Ectodermal cell (in vitro differentiated cells): ENCODE data around the gene CHST4.
"Not testable (repeated sequence)": the region's sequence is repeated elsewhere in the genome, so short reads cannot be mapped to it uniquely, and the experiment has no call there.

ENCODE experiments used
- H3K27ac ChIP-seq: 2 replicates; pipeline ENCODE4 v1.7.0; 2013; ENCODE audit warnings: mild to moderate bottlenecking, low read depth, low read length; ENCODE audit not compliant: insufficient read depth, poor library complexity, severe bottlenecking
- H3K27me3 ChIP-seq: 2 replicates; pipeline ENCODE4 v1.7.0; 2013; ENCODE audit warnings: mild to moderate bottlenecking, low read length; ENCODE audit not compliant: insufficient read depth, control insufficient read depth, poor library complexity, severe bottlenecking
- H3K36me3 ChIP-seq: one replicate; pipeline ENCODE4 v1.7.0; 2013; ENCODE audit warnings: low read length; ENCODE audit not compliant: control insufficient read depth, insufficient read depth
- H3K4me1 ChIP-seq: one replicate; pipeline ENCODE4 v1.7.0; 2013; ENCODE audit warnings: low read length; ENCODE audit not compliant: control insufficient read depth, insufficient read depth
- H3K4me3 ChIP-seq: 2 replicates; pipeline ENCODE4 v1.7.0; 2013; ENCODE audit warnings: low read depth, low read length, control low read depth; ENCODE audit not compliant: insufficient read depth
- H3K9me3 ChIP-seq: 2 replicates; pipeline ENCODE4 v1.7.0; 2013; ENCODE audit warnings: mild to moderate bottlenecking, low read length, moderate library complexity; ENCODE audit not compliant: control insufficient read depth
- WGBS, 2 experiments: methylation state at CpG; one replicate each; pipeline ENCODE4 v1.1.7; 2013; ENCODE audit warnings: missing lambda C conversion rate in 2 of 2; 5-methylcytosine and 5-hydroxymethylcytosine counted together

CHST4 gene

GRCh38 chr16:71493213-71493612, 33.0 kb upstream of the CHST4 start:
- Histone ChIP-seq H3K4me1 (no peaks in the 10 kb centered on the region), H3K4me3 (no peak overlapping the region), H3K27me3 (peaks cover 3% of the 10 kb centered on the region), H3K36me3 (no peaks in the 10 kb centered on the region), H3K9me3 (no peaks in the 10 kb centered on the region), H3K27ac (no peak overlapping the region)
- WGBS, 2 experiments, result 72 to 80% methylated on average over 3 of the region's 3 CpGs

DNA sequence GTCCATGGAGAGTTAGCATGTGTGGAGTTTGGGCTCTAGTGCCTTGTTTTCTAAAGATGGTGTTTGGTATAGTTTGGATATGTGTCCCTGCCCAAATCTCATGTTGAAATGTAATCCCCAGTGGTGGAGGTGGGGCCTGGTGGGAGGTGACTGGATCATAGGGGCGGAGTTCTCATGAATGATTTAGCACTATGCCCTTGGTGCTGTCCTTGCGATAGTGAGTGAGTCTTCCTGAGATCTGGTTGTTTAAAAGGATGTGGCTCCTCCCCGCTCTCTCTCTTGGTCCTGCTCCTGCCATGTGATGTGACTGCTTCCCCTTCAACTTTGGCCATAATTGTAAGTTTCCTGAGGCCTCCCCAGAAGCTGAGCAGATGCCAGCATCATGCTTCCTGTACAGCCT, 28.2 kb upstream of the CHST4 start:
- Histone ChIP-seq H3K4me3 (no peak overlapping the region), H3K27ac (no peak overlapping the region), H3K36me3 (no peaks in the 10 kb centered on the region), H3K4me1 (no peaks in the 10 kb centered on the region), H3K9me3 (no peaks in the 10 kb centered on the region), H3K27me3 (no peaks in the 10 kb centered on the region)
- 89 to 95% methylated on average over 3 of the region's 3 CpGs for WGBS, 2 experiments

DNA sequence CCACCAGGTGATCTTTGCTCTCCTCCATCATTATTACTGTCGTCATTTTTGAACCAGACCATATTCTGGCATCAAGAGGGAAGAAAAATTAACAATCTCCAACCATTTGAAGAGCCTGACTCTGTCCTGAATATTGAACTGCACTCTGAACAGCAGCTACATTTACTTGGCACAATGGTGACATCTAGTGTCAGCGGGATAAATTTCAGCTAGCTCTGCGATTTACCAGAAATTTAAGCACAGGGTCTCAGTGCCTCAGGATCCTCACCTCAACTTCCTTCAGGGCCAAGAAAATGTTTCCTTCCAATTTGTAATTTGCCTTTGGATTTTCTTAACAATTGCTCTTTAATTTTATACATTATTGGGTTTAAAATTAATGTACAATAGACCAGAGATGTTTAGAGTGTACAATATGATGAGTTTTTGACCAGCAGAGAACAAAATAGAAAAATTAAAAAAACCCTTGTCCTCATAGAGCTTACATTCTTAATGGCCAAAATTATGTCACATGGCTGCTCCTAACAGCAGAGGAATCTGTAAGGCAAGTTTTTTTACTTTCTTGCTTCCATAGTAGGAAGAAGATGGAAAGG, 26.4 kb upstream of the CHST4 start:
- H3K27ac ChIP-seq, result no peak overlapping the region
- 2 to 3% methylated on average over 3 of the region's 3 CpGs for WGBS, 2 experiments

DNA sequence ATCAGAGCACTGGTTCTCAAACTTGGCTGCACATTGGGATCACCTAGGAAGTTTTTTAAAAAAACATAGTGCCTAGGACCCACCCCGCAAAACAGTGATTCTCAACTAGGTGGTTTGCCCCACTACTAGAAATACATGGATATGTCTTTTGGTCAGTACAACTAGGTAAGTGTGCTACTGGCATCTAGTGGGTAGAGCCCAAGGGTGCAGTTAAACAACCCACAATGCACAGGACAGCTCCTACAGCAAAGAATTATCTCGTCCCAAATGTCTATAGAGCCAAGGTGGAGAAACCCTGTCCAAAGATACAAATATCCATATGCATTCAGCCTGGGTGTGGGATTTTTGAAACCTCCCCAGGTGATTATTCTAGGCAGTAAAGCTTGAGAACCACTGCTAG, 25.3 kb upstream of the CHST4 start:
- Histone ChIP-seq H3K27me3 (no peaks in the 10 kb centered on the region), H3K4me3 (no peak overlapping the region), H3K4me1 (no peaks in the 10 kb centered on the region), H3K36me3 (no peaks in the 10 kb centered on the region), H3K9me3 (no peaks in the 10 kb centered on the region), H3K27ac (no peak overlapping the region)
- 83 to 88% methylated on average over 2 of the region's 2 CpGs for WGBS, 2 experiments

More for the DNA sequence above, 26.4 kb upstream of the CHST4 start:
- Histone ChIP-seq H3K4me3 (no peak overlapping the region), H3K27me3 (no peaks in the 10 kb centered on the region), H3K36me3 (no peaks in the 10 kb centered on the region), H3K4me1 (no peaks in the 10 kb centered on the region), H3K9me3 (no peaks in the 10 kb centered on the region)

GRCh38 chr16:71501547-71501946, 24.7 kb upstream of the CHST4 start:
- Histone ChIP-seq H3K27ac (no peak overlapping the region), H3K27me3 (no peaks in the 10 kb centered on the region), H3K9me3 (no peaks in the 10 kb centered on the region), H3K4me3 (no peak overlapping the region), H3K4me1 (no peaks in the 10 kb centered on the region), H3K36me3 (no peaks in the 10 kb centered on the region)
- WGBS, 2 experiments, result 75 to 86% methylated on average over 3 of the region's 3 CpGs

GRCh38 chr16:71504051-71504450, 22.2 kb upstream of the CHST4 start:
- not testable (repeated sequence) for H3K36me3 ChIP-seq, H3K9me3 ChIP-seq, H3K4me3 ChIP-seq, H3K27me3 ChIP-seq, H3K27ac ChIP-seq, H3K4me1 ChIP-seq
- WGBS, 2 experiments, result 76 to 83% methylated on average over 7 of the region's 7 CpGs

GRCh38 chr16:71504901-71505300, 21.3 kb upstream of the CHST4 start:
- no peak overlapping the region for H3K4me3 ChIP-seq
- H3K36me3 ChIP-seq, result no peaks in the 10 kb centered on the region
- no peak overlapping the region for H3K27ac ChIP-seq
- no peaks in the 10 kb centered on the region for H3K27me3 ChIP-seq
- H3K4me1 ChIP-seq, result no peaks in the 10 kb centered on the region
- WGBS, 2 experiments, result 88 to 93% methylated on average over 5 of the region's 5 CpGs
- no peaks in the 10 kb centered on the region for H3K9me3 ChIP-seq

- Histone ChIP-seq H3K9me3 (no peaks in the 10 kb centered on the region), H3K36me3 (no peaks in the 10 kb centered on the region), H3K27ac (no peak overlapping the region), H3K27me3 (no peaks in the 10 kb centered on the region), H3K4me1 (no peaks in the 10 kb centered on the region), H3K4me3 (no peak overlapping the region)
- WGBS, 2 experiments, result 69% methylated on average over 1 of the region's 1 CpG
These were observed 19.2 kb upstream of the CHST4 start for GRCh38 chr16:71507061-71507460.

DNA sequence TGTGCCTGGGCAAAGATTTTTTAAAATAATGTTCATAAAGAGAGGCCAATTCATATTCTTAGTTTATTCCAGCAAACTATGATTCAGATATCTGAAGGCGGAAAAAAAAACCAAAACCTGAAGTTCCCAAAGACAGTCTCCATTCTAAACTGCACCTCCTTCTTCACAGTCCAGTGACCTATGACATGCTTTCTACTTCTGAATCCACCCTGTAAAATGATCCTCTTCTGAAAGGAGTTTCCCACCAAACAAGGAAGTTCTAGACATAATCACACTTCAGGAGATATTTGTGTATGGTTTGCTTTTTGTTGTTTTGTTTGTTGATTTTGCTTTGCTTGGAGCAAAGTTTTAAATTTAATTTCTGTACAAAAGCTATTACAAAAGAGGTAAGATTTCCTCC, 12.9 kb upstream of the CHST4 start:
- Histone ChIP-seq H3K4me3 (no peak overlapping the region), H3K27me3 (no peaks in the 10 kb centered on the region), H3K27ac (no peak overlapping the region), H3K36me3 (no peaks in the 10 kb centered on the region), H3K9me3 (no peaks in the 10 kb centered on the region), H3K4me1 (no peaks in the 10 kb centered on the region)
- WGBS, 2 experiments, result 63 to 74% methylated on average over 1 of the region's 1 CpG

DNA sequence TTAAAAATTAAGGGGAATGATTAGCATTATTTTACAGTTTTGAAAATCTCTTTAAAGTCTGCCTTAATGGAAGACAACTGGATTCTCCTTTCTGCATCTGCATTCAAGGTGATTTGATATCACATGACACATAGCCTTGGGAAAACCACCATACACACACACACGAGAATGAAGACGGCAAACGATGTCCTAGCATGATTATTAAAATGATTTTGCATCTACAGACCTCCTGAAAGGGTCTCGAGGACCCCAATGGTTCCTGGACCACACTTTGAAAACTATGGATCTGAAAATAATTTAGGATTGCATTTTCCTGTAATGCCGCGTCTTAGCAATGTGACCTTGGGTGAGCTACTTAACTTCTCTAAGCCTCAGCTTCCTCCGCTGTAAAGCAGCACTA, 11.8 kb upstream of the CHST4 start:
- no peaks in the 10 kb centered on the region for H3K27me3 ChIP-seq
- WGBS, 2 experiments, result 91 to 97% methylated on average over 7 of the region's 7 CpGs

GRCh38 chr16:71515026-71515425, 11.2 kb upstream of the CHST4 start:
- Histone ChIP-seq H3K9me3 (no peaks in the 10 kb centered on the region), H3K4me3 (no peak overlapping the region), H3K36me3 (no peaks in the 10 kb centered on the region), H3K27me3 (no peaks in the 10 kb centered on the region), H3K27ac (no peak overlapping the region), H3K4me1 (no peaks in the 10 kb centered on the region)
- WGBS, 2 experiments, result 83 to 84% methylated on average over 3 of the region's 3 CpGs

More for the DNA sequence above, 11.8 kb upstream of the CHST4 start:
- no peaks in the 10 kb centered on the region for H3K4me1 ChIP-seq
- H3K27ac ChIP-seq, result no peak overlapping the region
- H3K4me3 ChIP-seq, result no peak overlapping the region
- no peaks in the 10 kb centered on the region for H3K9me3 ChIP-seq
- H3K36me3 ChIP-seq, result no peaks in the 10 kb centered on the region
